AG04450 (cell line): Measurements from ENCODE around the gene ESRP2. TPM values are rescaled to one million over a fixed set of nuclear protein-coding genes. Genes with fewer than 3 reads are reported as not detected.

Experiments
- CTCF ChIA-PET: fragments of 300-600, 350-600 bp; formaldehyde crosslinking; extraction: SDS; loops from one replicate; lab custom pipeline; 2022; ENCODE audit warnings: antibody characterized with exemption, inconsistent platforms; lab: Charles Lee
- POLR2A ChIA-PET: fragments of 350-600 bp; formaldehyde crosslinking; extraction: SDS; loops from one replicate; lab custom pipeline; 2021; ENCODE audit warnings: antibody characterized with exemption, inconsistent platforms; lab: Yijun Ruan, JAX
- DNase-seq: peaks from one replicate; pipeline ENCODE4 v3.0.0-alpha.2; 2011; ENCODE audit warnings: low read depth, low spot score
- H3K27ac ChIP-seq: one replicate; pipeline ENCODE4 v1.5.1; 2012; ENCODE audit warnings: low read depth, low read length, control low read depth
- H3K27me3 ChIP-seq: one replicate; pipeline ENCODE4 v1.6.0; 2012; ENCODE audit warnings: low read length; ENCODE audit not compliant: control insufficient read depth, insufficient read depth
- H3K4me3 ChIP-seq: 2 replicates; pipeline ENCODE4 v1.5.1; 2011; ENCODE audit warnings: mild to moderate bottlenecking, low read depth, low read length, control low read depth
- H3K9me3 ChIP-seq: 2 replicates; pipeline ENCODE4 v1.5.1; 2012; ENCODE audit warnings: low read length; ENCODE audit not compliant: control insufficient read depth, insufficient read depth
- polyA plus RNA-seq: library from polyadenylated mRNA; depleted of rRNA; stranded (reverse); fragments of >200 nt; gene quantifications from 2 replicates; pipeline ENCODE4 v1.2.3, GENCODE V29; 2011
- TF ChIP-seq, protein P1 (sequence below): IDR thresholded peaks from 2 replicates; pipeline ENCODE4 v1.5.1; 2011; ENCODE audit warnings: low read depth, low read length, control low read depth, inconsistent platforms

The ESRP2 gene
- polyA plus RNA-seq, 1 experiment: 0.01 TPM

GRCh38 chr16:68215302-68215701 is 20.6 kb downstream of the ESRP2 start:
- TF ChIP-seq, protein P1, sequence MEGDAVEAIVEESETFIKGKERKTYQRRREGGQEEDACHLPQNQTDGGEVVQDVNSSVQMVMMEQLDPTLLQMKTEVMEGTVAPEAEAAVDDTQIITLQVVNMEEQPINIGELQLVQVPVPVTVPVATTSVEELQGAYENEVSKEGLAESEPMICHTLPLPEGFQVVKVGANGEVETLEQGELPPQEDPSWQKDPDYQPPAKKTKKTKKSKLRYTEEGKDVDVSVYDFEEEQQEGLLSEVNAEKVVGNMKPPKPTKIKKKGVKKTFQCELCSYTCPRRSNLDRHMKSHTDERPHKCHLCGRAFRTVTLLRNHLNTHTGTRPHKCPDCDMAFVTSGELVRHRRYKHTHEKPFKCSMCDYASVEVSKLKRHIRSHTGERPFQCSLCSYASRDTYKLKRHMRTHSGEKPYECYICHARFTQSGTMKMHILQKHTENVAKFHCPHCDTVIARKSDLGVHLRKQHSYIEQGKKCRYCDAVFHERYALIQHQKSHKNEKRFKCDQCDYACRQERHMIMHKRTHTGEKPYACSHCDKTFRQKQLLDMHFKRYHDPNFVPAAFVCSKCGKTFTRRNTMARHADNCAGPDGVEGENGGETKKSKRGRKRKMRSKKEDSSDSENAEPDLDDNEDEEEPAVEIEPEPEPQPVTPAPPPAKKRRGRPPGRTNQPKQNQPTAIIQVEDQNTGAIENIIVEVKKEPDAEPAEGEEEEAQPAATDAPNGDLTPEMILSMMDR: no peak
- no peak overlapping the region for H3K4me3 ChIP-seq
- POLR2A ChIA-PET: no interaction called here
- CTCF ChIA-PET: interaction anchor here (1.2 kb wide), 1 partner anchor 15 kb away, joined by 4 read pairs; no protein-coding TSS in a partner anchor
- no peak overlapping the region for H3K27ac ChIP-seq
- H3K27me3 ChIP-seq: no peaks in the 10 kb centered on the region
- DNase-seq: no peak
- no peaks in the 10 kb centered on the region for H3K9me3 ChIP-seq

GRCh38 chr16:68214726-68215125 is 21.2 kb downstream of the ESRP2 start:
- POLR2A ChIA-PET: no interaction called here
- CTCF ChIA-PET: no interaction called here

GRCh38 chr16:68206245-68206644 is 29.7 kb downstream of the ESRP2 start:
- TF ChIP-seq, protein P1: no peak
- Histone ChIP-seq H3K9me3 (no peaks in the 10 kb centered on the region), H3K4me3 (no peak overlapping the region), H3K27ac (no peak overlapping the region), H3K27me3 (no peaks in the 10 kb centered on the region)
- no peak for DNase-seq
- ChIA-PET CTCF (interaction anchor here (0.7 to 1.6 kb wide), 3 partner anchors 11 to 214 kb away, joined by 3 to 4 read pairs (median 3); no protein-coding TSS in a partner anchor), POLR2A (interaction anchor here (0.7 kb wide), 1 partner anchor 11 kb away, joined by 3 read pairs; no protein-coding TSS in a partner anchor)

More at GRCh38 chr16:68214726-68215125, 21.2 kb downstream of the ESRP2 start:
- H3K9me3 ChIP-seq: no peaks in the 10 kb centered on the region
- no peaks in the 10 kb centered on the region for H3K27me3 ChIP-seq
- TF ChIP-seq, protein P1: no peak
- H3K27ac ChIP-seq: no peak overlapping the region
- H3K4me3 ChIP-seq: no peak overlapping the region
- DNase-seq: no peak

- POLR2A ChIA-PET: interaction anchor here (0.9 kb wide), 1 partner anchor 19 kb away, joined by 3 read pairs; no protein-coding TSS in a partner anchor
- H3K4me3 ChIP-seq: no peak overlapping the region
- no peak overlapping the region for H3K27ac ChIP-seq
- H3K27me3 ChIP-seq: no peaks in the 10 kb centered on the region
- CTCF ChIA-PET: no interaction called here
- DNase-seq: no peak
- no peaks in the 10 kb centered on the region for H3K9me3 ChIP-seq
- TF ChIP-seq, protein P1: no peak
Measured at GRCh38 chr16:68202091-68202519, 33.8 kb downstream of the ESRP2 start.

GRCh38 chr16:68200088-68200783 is 35.7 kb downstream of the ESRP2 start:
- CTCF ChIA-PET: interaction anchor here (0.5 kb wide), 1 partner anchor 71 kb away, joined by 3 read pairs; no protein-coding TSS in a partner anchor
- H3K27ac ChIP-seq: no peak overlapping the region

More at GRCh38 chr16:68200088-68200783, 35.7 kb downstream of the ESRP2 start:
- POLR2A ChIA-PET: no interaction called here
- TF ChIP-seq, protein P1: no peak
- DNase-seq: no peak
- Histone ChIP-seq H3K27me3 (no peaks in the 10 kb centered on the region), H3K4me3 (no peak overlapping the region), H3K9me3 (no peaks in the 10 kb centered on the region)
